Activated naive CD4-positive, alpha-beta T cell (primary cell): ENCODE results near the gene SLC10A6.

Experiments
- DNase-seq, 4 experiments: peaks; one replicate each; lab custom pipeline; 2025; lab: John Stamatoyannopoulos, UW

The SLC10A6 gene

DNA sequence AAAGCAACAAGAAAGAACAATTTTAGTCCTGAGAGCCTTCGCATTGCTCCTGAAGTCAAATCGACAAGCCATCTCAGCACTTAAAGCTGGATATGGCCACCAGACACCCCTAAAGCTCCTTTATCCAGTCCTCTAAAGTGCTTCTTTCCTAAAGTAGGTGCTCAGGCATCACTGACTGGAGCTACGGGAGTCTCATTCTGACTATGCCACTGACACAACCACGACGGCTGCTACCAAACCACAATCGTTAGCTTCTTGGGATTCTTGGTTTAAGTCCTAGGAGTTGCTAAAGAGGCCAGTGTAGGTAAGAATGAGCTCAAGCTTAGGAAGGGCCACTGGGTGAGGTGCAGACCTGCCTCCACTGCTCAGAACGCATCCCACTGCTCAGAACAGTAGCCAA lies 1.0 kb downstream of the SLC10A6 start:
- DNase-seq, result no peak

DNA sequence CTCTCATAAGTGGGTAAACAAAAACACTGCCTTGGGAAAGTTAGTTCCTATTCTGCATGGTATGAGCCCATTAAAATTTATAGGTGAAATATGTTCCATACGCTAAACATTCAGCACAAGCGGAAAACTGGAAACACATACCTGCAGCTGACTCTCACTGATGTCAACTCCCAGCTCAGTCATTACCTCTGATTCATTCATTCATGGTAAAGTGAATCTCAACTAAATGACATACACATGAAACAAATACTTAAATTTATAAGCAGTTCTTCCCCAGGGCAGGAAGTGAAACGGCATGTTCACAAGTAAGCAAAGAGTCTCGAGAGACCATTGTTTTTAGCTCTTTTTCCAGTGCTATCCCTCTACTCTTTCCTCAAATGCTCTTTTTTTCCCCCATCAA lies 1.6 kb downstream of the SLC10A6 start:
- DNase-seq, result no peak

DNA sequence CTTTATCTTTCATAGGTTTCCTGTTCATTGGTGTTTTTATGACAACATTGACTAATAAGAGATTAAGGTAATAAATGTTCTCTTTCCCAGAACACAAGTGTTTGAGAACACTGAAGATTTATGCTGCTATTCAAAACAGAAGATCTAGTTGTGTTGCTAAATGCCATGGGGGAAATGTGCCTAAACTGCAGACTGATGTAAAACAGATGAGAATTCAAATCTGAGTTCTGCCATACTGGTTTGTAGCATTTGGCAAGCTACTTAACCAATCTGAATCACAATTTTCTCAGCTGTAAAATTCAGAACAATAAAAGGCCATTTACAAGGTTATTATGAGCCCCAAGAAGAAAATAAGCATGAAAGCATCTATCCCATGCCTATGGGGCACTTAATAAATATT lies 2.3 kb downstream of the SLC10A6 start:
- DNase-seq, result no peak

DNA sequence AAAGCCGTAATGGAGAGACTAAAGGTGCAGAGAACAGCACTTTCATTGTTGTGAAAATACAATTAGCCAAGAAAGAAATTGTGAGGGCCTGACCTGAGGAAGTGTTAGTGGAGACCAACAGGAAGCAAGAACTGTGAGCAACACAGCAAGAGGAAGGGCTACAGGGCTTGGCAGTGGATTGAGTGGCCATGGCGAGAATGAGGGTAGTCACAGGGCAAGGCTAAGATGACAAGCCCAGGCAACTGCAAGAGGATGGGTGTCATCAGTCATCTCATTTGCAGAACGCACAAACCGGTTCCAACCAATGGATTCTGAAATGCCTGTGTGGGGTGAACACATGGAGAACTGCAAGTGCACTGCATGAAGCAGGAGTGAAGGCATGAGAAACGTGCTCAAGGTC lies 3.6 kb downstream of the SLC10A6 start:
- no peak for DNase-seq

DNA sequence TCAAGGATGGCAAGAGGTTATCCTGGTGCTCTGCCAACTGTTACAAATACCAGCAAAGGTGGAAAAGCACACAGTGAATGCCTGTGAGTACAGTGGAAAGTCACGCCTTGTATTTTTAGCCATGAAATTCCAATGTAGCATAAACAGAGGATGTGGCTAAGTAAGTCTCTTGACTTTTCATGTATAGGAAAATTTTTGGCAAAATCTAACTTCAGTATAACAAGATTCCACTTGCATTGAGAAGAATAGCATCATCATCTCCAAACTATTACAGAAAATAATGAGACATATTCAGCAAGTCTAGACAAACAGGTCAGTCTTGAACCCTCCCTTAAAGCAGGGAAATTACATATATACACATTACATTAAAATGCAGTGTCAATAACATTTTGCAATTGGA lies 7.9 kb downstream of the SLC10A6 start:
- no peak for DNase-seq

DNA sequence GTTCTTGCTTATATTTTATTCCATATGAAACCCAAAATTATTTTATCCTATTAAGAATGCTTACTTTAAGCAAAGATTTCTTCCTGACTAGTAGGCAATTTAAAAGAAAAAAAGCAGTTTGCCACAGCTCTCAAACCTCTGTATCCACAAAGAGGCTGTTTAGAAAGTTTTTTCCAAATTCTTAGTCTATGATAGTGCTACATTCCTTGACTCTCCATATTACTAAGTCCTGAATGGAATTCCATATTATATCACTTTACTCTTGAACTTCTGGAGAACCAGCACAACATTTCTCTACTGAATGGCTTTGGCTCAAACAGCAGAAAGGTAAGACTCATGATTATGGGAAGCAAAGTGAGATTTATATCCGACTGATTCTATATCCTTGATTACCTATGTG lies 8.3 kb downstream of the SLC10A6 start:
- no peak for DNase-seq

DNA sequence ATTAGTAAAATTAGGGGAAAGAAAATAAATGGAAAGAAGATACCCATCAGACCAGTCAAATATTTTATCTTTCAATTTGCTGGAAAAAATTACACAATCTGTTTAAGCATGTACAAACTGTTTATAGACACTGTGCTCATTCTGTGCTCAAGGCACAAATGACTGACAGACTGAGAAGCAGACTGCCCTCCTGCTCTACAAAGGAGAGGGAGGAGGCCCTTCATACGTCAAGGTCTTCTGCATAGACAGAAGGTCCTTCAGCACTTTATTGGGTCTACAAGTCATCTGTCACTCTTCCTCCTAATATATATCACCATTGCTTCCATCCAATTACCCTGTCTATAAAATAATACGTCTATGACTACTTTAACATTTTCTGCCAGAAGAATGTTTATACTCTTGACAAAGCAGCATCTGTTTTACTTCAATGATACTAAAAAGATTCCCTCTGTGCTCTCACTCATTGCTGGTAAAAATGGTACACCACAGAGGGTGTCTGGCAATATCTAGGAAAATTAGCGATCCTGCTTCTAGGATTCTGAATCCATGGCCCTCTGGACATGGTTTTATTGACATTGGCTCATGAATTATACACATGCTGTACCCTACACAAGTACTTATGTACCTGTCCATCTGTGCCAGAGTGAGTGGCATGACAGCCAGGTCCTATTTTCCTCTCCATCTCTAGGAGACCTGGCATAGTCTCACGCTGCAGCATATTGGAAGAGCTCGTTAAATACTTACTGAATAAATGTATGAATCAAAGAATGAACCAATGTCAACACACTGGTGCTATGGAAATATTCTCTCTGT lies 11.3 kb downstream of the SLC10A6 start:
- no peak for DNase-seq

DNA sequence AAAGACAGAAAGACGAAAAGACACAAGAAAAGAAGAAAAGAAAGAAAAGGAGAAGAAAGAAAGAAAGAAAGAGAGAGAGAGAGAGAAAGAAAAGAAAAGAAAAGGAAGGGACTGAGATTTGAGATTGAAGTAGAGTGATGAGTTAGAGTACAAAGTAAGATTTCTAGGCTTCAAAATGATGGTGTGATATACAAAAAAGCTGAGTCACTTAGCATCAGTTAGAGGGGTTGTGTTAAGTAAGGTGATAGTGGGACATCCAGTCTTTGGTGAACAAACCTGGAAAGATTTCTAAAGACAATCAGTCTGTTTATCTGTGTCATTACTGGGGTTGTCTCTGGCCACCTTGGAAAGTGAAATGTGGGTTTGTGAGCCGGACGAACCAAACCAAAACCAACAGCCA lies 13.5 kb downstream of the SLC10A6 start:
- DNase-seq, result no peak

DNA sequence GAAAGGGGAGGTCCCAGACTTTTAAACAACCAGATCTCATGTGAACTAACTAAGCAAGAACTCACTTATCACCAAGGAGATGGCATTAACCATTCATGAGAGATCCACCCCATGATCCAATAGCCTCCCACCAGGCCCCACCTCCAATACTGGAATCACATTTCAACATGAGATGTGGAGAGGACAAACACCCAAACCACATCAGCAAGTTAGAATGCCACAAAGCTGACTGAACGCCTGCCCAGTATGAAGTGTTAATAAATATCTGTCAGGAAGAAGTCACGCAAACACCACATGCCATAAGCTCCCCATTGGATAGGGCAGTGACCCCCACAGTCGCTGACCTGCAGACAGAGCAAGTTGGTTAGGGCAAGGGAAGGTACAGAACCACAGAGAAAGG lies 14.3 kb downstream of the SLC10A6 start:
- no peak for DNase-seq

DNA sequence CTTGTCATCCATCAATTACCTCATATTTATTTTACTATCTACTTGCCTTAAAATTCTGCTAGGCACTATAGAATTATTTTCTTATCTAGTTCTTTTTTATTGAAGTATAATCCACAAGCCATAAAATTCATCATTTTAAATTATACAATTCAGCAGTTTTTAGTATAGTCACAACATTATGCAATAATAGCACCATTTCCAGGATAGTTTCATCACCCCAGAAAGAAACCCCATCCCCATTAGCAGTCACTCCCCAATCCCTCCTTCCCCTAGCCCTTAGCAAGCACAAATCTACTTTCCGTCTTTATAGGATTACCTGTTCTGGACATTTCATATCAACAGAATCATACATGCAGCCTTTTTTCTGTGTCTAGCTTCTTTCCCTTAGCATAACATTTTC lies 15.6 kb downstream of the SLC10A6 start:
- no peak for DNase-seq

DNA sequence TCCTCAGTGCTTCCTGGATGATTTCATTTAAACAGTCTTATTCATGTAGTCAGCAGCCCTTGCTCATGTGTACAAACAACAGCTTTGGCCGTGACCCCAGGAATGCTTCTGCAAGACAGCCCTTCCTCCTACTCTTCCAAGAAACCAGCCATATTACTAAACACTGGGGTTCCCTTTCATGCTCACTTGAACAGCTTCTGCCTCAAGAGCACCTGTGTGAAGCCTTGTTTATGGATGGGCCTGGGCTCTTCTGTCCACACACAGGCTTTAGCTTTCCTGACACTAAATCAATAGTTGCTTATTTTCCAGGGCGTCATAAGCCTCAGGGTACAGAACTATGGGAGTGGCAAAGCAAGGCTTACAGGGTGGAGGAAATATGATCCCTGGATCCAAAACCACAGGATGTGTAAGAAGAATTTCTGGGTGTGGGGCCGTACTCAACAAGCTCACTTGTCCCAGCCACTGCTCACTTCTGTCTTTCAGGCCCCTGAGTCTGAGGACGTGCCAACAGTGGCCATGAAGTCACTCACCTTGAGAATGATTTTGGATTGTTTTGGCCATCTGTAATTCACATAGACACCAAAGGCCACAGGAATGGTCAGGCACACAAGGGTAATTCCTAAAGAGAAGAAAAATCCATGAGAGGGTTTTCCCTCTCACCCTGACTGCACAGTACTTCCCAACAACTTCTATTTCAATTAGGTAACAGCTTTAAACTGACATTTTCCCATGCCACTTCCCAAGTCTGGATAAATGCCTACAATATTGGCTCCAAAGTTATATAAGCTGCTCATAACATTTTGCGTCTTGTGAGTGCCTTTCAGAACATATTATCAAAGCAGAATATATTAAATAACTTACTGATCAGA lies 17.7 kb downstream of the SLC10A6 start:
- no peak for DNase-seq

DNA sequence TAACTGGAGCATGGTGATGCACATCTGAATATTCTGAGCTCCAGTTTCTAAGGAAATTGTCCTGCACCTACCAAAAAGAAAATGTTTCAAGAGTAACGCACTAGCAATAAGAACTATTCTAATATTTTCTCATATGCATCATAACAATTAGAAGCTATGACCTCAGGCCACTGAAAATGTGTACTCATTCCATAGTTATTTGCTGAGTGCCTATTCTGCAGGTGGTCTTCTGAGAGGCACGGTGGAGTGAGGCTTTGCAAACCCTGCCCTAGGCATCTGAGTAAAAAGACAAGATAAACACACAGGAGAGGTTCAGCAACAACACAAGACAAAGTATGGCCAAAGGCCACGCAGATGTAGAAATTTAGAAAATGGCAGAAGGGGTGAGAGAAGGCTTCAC lies 23.7 kb downstream of the SLC10A6 start:
- no peak for DNase-seq

DNA sequence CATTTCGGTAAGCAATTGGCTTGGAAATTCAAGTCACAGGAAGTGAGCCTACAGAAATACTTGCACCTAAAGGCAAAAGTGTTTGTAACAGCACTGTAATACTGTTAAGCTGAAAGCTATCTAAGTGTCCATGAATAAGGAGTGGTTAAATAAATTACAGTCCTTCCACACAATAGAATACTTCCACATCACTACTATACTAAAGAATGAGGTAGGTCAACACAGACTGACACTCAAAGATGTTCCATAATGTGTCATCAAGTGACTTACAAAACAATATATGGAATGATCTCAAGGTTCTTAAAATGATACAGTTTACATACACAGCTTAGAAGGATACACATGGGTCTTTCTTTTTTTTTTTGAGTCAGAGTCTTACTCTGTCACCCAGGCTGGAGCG lies 27.0 kb downstream of the SLC10A6 start:
- no peak for DNase-seq

DNA sequence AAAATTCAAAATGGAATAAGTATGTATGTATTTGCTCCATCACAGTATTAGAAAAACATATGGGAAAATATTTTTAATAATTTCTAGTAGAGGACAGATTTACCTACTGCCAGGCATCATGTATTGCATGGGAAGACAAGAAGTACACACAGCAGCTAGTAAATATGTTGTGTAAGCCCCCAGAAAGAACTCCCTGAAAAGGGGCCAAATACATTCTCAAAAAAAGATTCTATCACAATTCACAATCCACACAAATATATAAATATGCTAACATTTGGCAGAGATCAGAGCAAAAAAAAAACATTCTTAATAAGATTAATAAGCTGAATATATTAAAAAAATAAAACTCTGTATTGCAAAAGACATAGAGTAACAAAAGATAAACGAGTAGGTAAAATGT lies 28.0 kb downstream of the SLC10A6 start:
- DNase-seq, result no peak

DNA sequence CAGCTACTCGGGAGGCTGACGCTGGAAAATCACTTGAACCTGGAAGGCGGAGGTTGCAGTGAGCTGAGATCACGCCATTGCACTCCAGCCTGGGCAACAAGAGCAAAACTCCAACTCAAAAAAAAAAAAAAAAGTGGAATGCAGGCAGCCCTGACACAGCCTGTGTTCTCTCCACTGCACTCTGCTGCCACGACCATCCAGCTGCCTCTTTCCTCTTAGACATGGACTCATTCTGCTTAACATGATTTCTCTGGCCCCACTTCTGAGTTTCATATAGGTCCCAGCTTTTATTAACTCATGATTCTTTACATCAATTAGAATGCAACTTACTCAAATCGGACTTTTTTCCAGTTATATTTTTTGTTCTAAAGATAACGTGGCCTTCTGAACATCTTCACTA lies 29.6 kb downstream of the SLC10A6 start:
- DNase-seq, result no peak

DNA sequence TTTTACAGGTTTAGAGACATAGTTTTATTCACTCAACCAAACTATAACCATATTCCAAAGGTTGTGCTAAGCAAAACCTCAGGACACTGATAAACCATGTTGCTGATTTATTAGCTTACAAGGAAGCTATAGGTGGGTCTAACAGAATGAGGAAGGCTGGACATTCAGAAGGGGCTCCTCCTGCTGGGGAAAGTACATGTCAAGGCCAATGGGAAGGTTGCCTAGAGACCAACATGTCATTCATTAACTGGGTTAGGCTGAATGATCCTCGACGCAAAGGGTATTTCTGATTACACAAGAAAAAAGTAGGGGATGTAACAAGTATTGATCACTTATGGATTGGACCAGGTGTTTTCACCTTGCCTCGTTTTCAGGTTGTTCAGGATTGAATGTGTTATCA lies 30.3 kb downstream of the SLC10A6 start:
- no peak for DNase-seq

DNA sequence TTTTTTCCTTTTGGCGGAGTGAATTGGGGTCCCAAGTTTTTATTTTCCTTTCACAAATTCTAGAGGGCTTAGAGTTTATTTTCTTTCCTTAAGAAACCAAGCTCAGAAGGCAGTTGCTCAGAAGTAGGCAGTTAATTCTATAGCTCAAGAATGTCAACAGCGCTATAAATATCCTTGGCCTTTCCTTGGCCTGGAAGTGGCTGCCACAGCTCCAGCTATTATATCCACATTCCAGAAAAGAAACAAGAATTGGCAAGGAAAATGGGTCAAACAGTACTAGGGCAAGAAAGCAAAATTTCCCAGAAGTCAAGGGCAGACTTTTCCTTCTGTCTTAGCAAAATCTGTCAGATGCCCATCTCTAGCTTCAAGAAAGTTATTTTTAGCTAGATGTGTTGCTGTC lies 31.0 kb downstream of the SLC10A6 start:
- no peak for DNase-seq

DNA sequence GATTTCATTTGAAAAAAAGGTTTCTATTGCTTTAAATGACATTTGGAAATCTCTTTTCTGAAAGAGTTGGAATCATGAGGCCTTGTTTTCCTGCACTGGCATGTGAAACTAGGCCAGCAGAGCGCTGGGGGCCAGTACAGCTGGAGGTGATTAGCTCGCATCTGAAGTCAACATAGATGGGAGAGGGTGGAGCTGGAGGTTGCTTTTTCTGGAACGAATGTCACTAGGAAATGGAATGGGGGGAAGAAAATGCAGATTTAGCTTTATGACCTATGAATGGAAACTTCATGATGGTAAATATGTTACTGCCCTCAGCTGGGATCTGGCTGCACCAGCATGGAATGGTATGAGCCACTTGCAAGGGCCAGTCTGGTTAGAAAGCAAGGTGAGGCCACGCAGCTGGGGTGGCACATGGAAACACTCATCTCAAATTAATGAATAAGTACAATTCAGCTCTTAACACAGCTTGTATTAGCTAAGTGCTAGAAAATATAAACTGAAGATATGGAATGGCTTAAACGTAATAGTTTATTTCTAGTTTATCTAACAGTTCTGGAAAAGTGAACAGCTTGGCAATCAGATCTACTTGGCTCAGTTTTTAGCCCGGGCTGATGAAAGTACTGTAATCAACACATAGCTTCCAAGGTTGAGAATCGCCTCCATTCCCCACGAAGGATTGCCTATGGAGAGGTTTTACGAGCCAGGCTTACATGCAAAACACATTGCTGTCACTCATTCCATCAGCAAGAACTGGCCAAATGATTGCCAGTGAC lies 32.5 kb downstream of the SLC10A6 start:
- no peak for DNase-seq

DNA sequence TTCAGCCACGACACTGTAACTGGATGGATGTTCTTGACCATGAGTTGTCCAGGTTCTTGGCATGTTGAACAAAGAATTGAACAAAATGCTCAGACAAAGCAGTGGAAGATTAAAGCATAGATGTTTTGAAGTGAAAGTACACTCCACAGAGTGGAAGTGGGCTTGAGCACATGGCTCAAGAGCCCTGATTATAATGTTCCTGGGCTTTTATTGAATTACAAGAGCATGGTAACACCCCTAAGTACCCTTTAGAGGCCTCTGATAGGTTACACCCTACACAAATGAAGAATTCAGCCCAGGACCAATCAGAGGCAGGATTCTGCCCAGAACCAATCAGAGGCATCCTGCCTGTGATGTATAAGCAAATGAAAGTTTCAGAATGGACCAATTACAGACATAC lies 33.5 kb downstream of the SLC10A6 start:
- DNase-seq, result no peak

DNA sequence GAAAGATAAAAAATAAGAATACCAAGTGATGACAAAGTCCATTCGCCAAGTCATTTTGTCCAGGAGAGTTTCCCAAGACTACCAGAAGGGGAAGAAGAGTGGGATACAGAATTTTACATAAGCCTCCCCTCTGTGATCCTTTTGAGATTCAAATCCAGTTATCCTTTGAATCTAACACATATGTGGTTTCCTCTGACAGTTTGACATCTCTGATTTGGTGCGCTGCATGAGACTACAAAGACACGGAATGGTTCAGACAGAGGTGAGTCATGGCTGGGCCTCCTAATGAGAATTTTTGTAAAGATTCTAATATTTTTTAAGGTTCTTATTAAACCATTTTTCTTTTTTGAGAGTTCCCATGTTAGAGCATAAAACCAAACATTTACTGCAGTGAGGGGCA lies 38.3 kb downstream of the SLC10A6 start:
- DNase-seq, result no peak

DNA sequence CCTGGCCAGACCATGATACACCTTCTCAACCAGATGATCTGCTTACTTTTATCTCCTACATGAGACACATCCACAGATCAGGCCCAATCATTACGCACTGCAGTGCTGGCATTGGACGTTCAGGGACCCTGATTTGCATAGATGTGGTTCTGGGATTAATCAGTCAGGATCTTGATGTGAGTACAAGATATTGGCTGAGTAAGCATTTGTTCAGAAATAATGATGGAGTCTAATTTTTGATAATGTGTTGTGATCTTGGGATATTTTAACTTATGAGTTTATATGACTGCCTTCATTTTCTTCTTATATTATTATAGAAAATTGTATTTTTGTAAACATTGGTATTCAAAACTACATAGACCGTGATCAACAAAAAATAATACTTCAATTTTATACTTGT lies 39.4 kb downstream of the SLC10A6 start:
- no peak for DNase-seq

DNA sequence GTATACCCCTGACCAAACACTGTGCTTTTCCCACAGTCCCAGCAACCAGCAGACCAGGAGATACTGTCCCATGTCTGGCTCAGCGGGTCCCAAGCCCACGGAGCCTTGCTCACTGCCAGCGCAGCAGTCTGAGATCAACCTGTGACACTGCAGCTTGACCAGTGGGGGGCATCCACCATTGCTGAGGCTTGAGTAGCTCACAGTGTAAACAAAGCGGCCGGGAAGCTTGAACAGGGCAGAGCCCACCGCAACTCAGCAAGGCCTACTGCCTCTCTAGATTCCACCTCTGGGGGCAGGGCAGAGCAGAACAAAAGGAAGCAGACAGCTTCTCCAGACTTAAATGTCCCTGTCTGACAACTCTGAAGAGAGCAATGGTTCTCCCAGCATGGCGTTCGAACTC lies 58.1 kb downstream of the SLC10A6 start:
- DNase-seq, result no peak

DNA sequence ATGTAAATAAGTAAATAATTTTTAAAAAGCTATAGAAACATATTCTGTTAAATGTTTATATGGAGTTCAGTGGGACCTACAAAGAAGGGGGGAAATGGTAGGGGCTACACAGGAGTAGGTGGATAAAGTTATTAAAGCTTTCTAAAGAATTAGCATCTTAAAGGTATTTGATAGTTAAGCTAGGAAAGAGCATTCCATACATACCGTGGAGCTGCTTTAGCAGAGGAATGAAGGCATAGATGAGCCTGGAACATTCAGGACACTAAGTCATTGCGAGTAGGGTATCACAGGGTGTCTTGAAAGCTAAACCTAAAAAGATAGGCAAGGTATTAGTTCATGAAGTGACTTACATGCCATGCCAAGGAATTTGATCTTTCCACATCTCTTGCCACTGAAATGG lies 60.4 kb downstream of the SLC10A6 start:
- no peak for DNase-seq
